ENCODE results near the gene SLC17A9. TPM values are rescaled to one million over a fixed set of nuclear protein-coding genes. Genes with fewer than 3 reads are reported as not detected.

The SLC17A9 gene
- total and polyA plus RNA-seq, 2 of the 8 experiments (the other 6 are each of a cell fraction or from before 2014, with no cell fraction given), result 23.5 to 35.2 TPM

DNA sequence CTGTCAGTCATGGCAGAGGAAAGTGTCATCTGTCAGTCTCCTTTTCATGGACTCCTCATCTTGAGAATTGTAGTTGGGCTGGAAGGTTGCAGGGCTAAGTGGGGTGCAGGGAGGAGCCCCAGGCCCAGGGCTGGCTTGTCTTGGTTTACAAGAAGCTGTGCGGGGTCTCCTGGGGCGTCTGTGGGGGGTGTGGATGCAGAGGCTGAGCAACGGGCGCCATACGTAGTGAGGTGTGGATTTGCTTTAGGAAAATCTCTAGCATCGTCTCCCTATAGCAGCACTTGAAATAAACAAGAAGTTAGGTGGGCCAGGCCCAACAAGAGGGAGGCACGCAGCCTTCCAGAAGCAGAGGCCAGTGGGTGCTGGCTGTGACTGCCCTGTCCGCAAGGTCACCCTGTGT lies 1.8 kb upstream of the SLC17A9 start:
- ChIA-PET CTCF (ENCODE audit: partially characterized antibody) (interaction anchor here (0.6 to 7.0 kb wide), 9 partner anchors 9 to 89 kb away, joined by 3 to 50 read pairs (median 5); no protein-coding TSS in a partner anchor), POLR2A (ENCODE audit: partially characterized antibody) (interaction anchor here (3.6 to 19.4 kb wide), 3 partner anchors 15 to 50 kb away, joined by 14 to 363 read pairs (median 59); partner anchors contain the start of genes DIDO1 and GID8)
- Histone ChIP-seq H3K9ac (replicated peaks in 1 of 4; ENCODE audit: extremely low read depth in 1 of 4, low read depth in 3 of 4, low read length in 3 of 4) (no peak overlapping the region), H3K27ac (ENCODE audit: low read depth, low read length) (no peak overlapping the region), H3K18ac (ENCODE audit: extremely low read depth, low read length) (no peak overlapping the region), H3K36me3 (ENCODE audit: control insufficient read depth in 2 of 4, insufficient read depth in 4 of 4, low read length in 3 of 4) (peaks cover 7 to 38% (median 21%) of the 10 kb centered on the region in 4 experiments), H3K4me1 (replicated peaks in 1 of 4; ENCODE audit: control insufficient read depth in 3 of 4, insufficient read depth in 4 of 4, low read length in 3 of 4) (peaks cover 2 to 23% (median 17%) of the 10 kb centered on the region in 4 experiments), H2BK120ac (replicated peaks; ENCODE audit: low read depth, low read length) (no peak overlapping the region), H3K4me2 (ENCODE audit: insufficient read depth in 1 of 2, low read depth in 2 of 2, low read length in 2 of 2) (no peak overlapping the region), H3K4me3 (ENCODE audit: extremely low read depth in 1 of 4, insufficient read depth in 2 of 4, low read depth in 3 of 4, low read length in 4 of 4) (no peak overlapping the region), H3K79me2 (ENCODE audit: control insufficient read depth in 1 of 2, insufficient read depth in 2 of 2, low read length in 2 of 2) (peaks cover 0 to 38% of the 10 kb centered on the region in 2 experiments; a peak in 2 of 4 replicates), H3K23ac (ENCODE audit: insufficient read length) (no peak overlapping the region), H3K4ac (replicated peaks; ENCODE audit: insufficient read length, low read depth, low read length) (no peak overlapping the region), H4K8ac (ENCODE audit: extremely low read depth, insufficient read depth, low read length) (no peak overlapping the region; the same call in 1 of the 2 replicates), H3K14ac (ENCODE audit: insufficient read length) (no peak overlapping the region), H2BK15ac (ENCODE audit: low read length) (no peak overlapping the region), H3K27me3 (replicated peaks in 1 of 4; ENCODE audit: control insufficient read depth in 3 of 4, extremely low read depth in 1 of 4, insufficient read depth in 3 of 4, low read length in 3 of 4) (no peaks in the 10 kb centered on the region), H3K9me3 (ENCODE audit: insufficient read depth in 2 of 2, low read depth in 1 of 2, low read length in 1 of 2) (no peaks in the 10 kb centered on the region), H3K23me2 (ENCODE audit: low read depth, low read length) (peaks cover 11% of the 10 kb centered on the region; the same call in 1 of the 2 replicates), H2BK5ac (ENCODE audit: low read depth, low read length) (no peak overlapping the region), H4K91ac (replicated peaks; ENCODE audit: insufficient read length, low read length) (no peak overlapping the region), H4K20me1 (replicated peaks in 1 of 2; ENCODE audit: control insufficient read depth in 1 of 2, insufficient read depth in 2 of 2, low read length in 2 of 2) (peaks cover 6 to 17% of the 10 kb centered on the region in 2 experiments), H2BK12ac (ENCODE audit: low read depth, low read length) (no peak overlapping the region; the same call in 1 of the 2 replicates), H2AK5ac (ENCODE audit: low read depth, low read length) (no peak overlapping the region), H2BK20ac (ENCODE audit: low read length) (no peak overlapping the region), H4K5ac (ENCODE audit: insufficient read length, low read depth, low read length) (no peak overlapping the region), H3K56ac (replicated peaks; ENCODE audit: insufficient read length, low read depth, low read length) (no peak overlapping the region), H2AFZ (ENCODE audit: low read length) (no peak overlapping the region), H3K79me1 (ENCODE audit: low read depth, low read length) (peaks cover 8% of the 10 kb centered on the region; the same call in 1 of the 2 replicates)
- 98% methylated on average over 8 of the region's 8 CpGs; no CpG with 5 or more reads in 1 of the 2 experiments for WGBS, 2 experiments (ENCODE audit: extremely low coverage in 1 of 2, insufficient coverage in 1 of 2, insufficient read length in 1 of 2, insufficient replicate concordance in 2 of 2, low coverage in 1 of 2, low lambda C conversion rate in 2 of 2, missing lambda C conversion rate in 1 of 2)
- no peak for FAIRE-seq
- DNase-seq (ENCODE audit: low read depth in 1 of 2, low spot score in 2 of 2), result no peak

Data from H1 (cell line).